Panc1 (cell line): ENCODE measurements around the gene UBE2E2.

Source experiments
- CTCF ChIP-seq: fragments of 450-650 bp; IDR thresholded peaks from 2 replicates; pipeline ENCODE4 v1.5.1; 2017; ENCODE audit warnings: mild to moderate bottlenecking
- POLR2AphosphoS5 ChIP-seq: IDR thresholded peaks from 2 replicates; pipeline ENCODE4 v1.6.1; 2012; ENCODE audit warnings: mild to moderate bottlenecking, low read depth, low read length, moderate library complexity
- REST ChIP-seq, 2 experiments: IDR thresholded peaks; 2 replicates each; pipeline ENCODE4 v1.6.1; 2011 to 2012; ENCODE audit warnings: low read depth in 2 of 2, control low read depth in 1 of 2, low read length in 1 of 2, mild to moderate bottlenecking in 1 of 2, moderate library complexity in 1 of 2; ENCODE audit not compliant: insufficient read depth in 1 of 2

- TF ChIP-seq CTCF (no peak), POLR2AphosphoS5 (no peak), REST (IDR thresholded peaks at IDR 0.05; ENCODE audit: insufficient read depth in 1 of 2, low read depth in 2 of 2, low read length in 1 of 2) (no peak)
These were observed 232.8 kb downstream of the UBE2E2 start for GRCh38 chr3:23435904-23436303.
